GM19240 (cell line): ENCODE data around the gene DPP6.

Experiments used
- DNase-seq: peaks from one replicate; pipeline ENCODE4 v3.0.0; 2011; ENCODE audit warnings: low spot score; ENCODE audit not compliant: insufficient read length

DPP6 gene

GRCh38 chr7:154394804-154395203 lies 342.6 kb downstream of the DPP6 start:
- no peak for DNase-seq

- no peak for DNase-seq
Observed at GRCh38 chr7:154406312-154406711, 354.1 kb downstream of the DPP6 start.

GRCh38 chr7:154409703-154410311 lies 357.6 kb downstream of the DPP6 start:
- DNase-seq, result no peak

- DNase-seq, result no peak
Observed at GRCh38 chr7:154412105-154412504, 359.9 kb downstream of the DPP6 start.

- DNase-seq, result no peak
Observed at GRCh38 chr7:154415709-154416399, 363.7 kb downstream of the DPP6 start.

GRCh38 chr7:154416714-154417113 lies 364.5 kb downstream of the DPP6 start:
- DNase-seq, result no peak

- DNase-seq, result no peak
Observed at GRCh38 chr7:154419344-154419743, 367.1 kb downstream of the DPP6 start.

- no peak for DNase-seq
Observed at GRCh38 chr7:154423231-154423630, 371.0 kb downstream of the DPP6 start.

- no peak for DNase-seq
Observed at GRCh38 chr7:154424350-154424749, 372.2 kb downstream of the DPP6 start.

GRCh38 chr7:154425271-154425670 lies 373.1 kb downstream of the DPP6 start:
- no peak for DNase-seq

- no peak for DNase-seq
Observed at GRCh38 chr7:154426778-154427177, 374.6 kb downstream of the DPP6 start.

- DNase-seq, result no peak
Observed at GRCh38 chr7:154427533-154427932, 375.3 kb downstream of the DPP6 start.

GRCh38 chr7:154429666-154430404 lies 377.6 kb downstream of the DPP6 start:
- DNase-seq, result no peak

- no peak for DNase-seq
Observed at GRCh38 chr7:154430640-154431039, 378.4 kb downstream of the DPP6 start.

GRCh38 chr7:154431045-154431444 lies 378.8 kb downstream of the DPP6 start:
- DNase-seq, result no peak

GRCh38 chr7:154433632-154434598 lies 381.7 kb downstream of the DPP6 start:
- no peak for DNase-seq

GRCh38 chr7:154436560-154436959 lies 384.4 kb downstream of the DPP6 start:
- DNase-seq, result no peak

- DNase-seq, result no peak
Observed at GRCh38 chr7:154437234-154437633, 385.0 kb downstream of the DPP6 start.

- no peak for DNase-seq
Observed at GRCh38 chr7:154438571-154439367, 386.6 kb downstream of the DPP6 start.

GRCh38 chr7:154440058-154440457 lies 387.9 kb downstream of the DPP6 start:
- no peak for DNase-seq

- DNase-seq, result no peak
Observed at GRCh38 chr7:154440651-154441050, 388.5 kb downstream of the DPP6 start.
